Small intestine (tissue), 7 donors: ENCODE results near the gene SLC29A4. TPM values are rescaled to one million over a fixed set of nuclear protein-coding genes. Genes with fewer than 3 reads are reported as not detected.

Source experiments
- DNase-seq, 2 donors: peaks; one replicate each; pipeline versions ENCODE4 v3.0.0 to v3.0.0-alpha.2; 2013
- FAIRE-seq: peaks from 2 replicates; lab custom pipeline; 2012; peaks lifted over from hg19 to GRCh38; lab: Jason Lieb, UNC
- H3K27ac ChIP-seq, 3 donors: one replicate each; pipeline ENCODE4 v1.5.1; 2013; ENCODE audit warnings: low read length in 2 of 3, mild to moderate bottlenecking in 2 of 3, control low read depth in 1 of 3, inconsistent platforms in 1 of 3, low read depth in 1 of 3, moderate library complexity in 1 of 3
- H3K27me3 ChIP-seq, 3 donors: one replicate each; pipeline ENCODE4 v1.6.1; 2013; ENCODE audit warnings: low read length in 3 of 3, inconsistent platforms in 1 of 3; ENCODE audit not compliant: control insufficient read depth in 3 of 3, insufficient read depth in 3 of 3
- H3K36me3 ChIP-seq, 3 donors: one replicate each; pipeline ENCODE4 v1.6.1; 2013; ENCODE audit warnings: low read length in 3 of 3, inconsistent platforms in 1 of 3, low read depth in 1 of 3, mild to moderate bottlenecking in 1 of 3, moderate library complexity in 1 of 3; ENCODE audit not compliant: control insufficient read depth in 3 of 3, insufficient read depth in 2 of 3
- H3K4me1 ChIP-seq, 3 donors: one replicate each; pipeline ENCODE4 v1.6.1; 2013; ENCODE audit warnings: low read length in 2 of 3, inconsistent platforms in 1 of 3, low read depth in 1 of 3, mild to moderate bottlenecking in 1 of 3, moderate library complexity in 1 of 3; ENCODE audit not compliant: control insufficient read depth in 3 of 3, insufficient read depth in 2 of 3
- H3K4me3 ChIP-seq, 3 donors: one replicate each; pipeline ENCODE4 v1.5.1; 2013; ENCODE audit warnings: low read length in 3 of 3, control low read depth in 1 of 3, inconsistent platforms in 1 of 3, low read depth in 1 of 3, mild to moderate bottlenecking in 1 of 3, moderate library complexity in 1 of 3
- H3K9me3 ChIP-seq, 2 donors: one replicate each; pipeline ENCODE4 v1.6.1; 2013; ENCODE audit warnings: low read depth in 1 of 2, low read length in 1 of 2; ENCODE audit not compliant: control insufficient read depth in 2 of 2, insufficient read depth in 1 of 2
- WGBS, 3 donors: extraction: QIAGEN DNeasy Blood & Tissue Kit; methylation state at CpG; one replicate each; pipeline ENCODE4 v1.1.7; 2013; 5-methylcytosine and 5-hydroxymethylcytosine counted together
- polyA plus RNA-seq, 4 donors: library from polyadenylated mRNA; stranded (reverse) in 3 of 4; unstranded in 1 of 4; fragments of 200-250 nt in 3 of 4; fragments of 120-200 nt in 1 of 4; gene quantifications; one replicate each; pipeline versions ENCODE4 v1.2.1 to v1.2.3, GENCODE V29; 2013
- donor health status: healthy with polysubstance abuse.
- donor health status: control.
- donor health status: control.
- donor health status: Bipolar disorder and iron deficiency.
- donor health status: healthy.

Gene SLC29A4
- polyA plus RNA-seq, 4 donors: 1.1 to 29.3 (median 3.2) TPM

DNA sequence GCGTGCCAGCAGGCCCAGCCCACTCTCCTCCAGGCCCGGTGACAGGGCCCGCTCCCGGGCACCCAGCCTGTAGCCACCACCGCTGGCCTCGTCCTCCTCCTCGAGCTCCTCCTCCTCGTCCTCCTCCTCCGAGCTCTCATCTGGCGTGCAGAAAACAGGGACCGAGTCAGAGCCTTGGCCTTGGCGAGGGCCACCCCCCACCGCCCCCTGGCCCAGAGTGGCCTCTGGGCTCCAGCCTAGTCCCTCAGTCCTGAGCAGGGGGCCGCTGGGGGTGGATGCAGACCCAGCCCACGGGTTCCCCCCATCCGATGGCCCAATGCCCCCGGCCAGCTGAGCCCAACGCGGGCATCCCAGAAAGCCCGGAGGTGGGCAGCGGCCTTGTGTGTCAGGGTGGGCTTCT lies 62.9 kb downstream of the SLC29A4 start:
- DNase-seq (no peak), FAIRE-seq (no peak)
- peaks cover 0 to 20% of the 10 kb centered on the region in 2 donors for H3K9me3 ChIP-seq
- no peaks in the 10 kb centered on the region for H3K4me1 ChIP-seq
- H3K4me3 ChIP-seq: no peak overlapping the region
- no peak overlapping the region for H3K27ac ChIP-seq
- peaks cover 20 to 87% (median 20%) of the 10 kb centered on the region in 3 donors for H3K36me3 ChIP-seq
- H3K27me3 ChIP-seq: no peaks in the 10 kb centered on the region
- WGBS, 3 donors: 94 to 97% (median 95%) methylated on average over 18 to 21 of the region's 21 CpGs

DNA sequence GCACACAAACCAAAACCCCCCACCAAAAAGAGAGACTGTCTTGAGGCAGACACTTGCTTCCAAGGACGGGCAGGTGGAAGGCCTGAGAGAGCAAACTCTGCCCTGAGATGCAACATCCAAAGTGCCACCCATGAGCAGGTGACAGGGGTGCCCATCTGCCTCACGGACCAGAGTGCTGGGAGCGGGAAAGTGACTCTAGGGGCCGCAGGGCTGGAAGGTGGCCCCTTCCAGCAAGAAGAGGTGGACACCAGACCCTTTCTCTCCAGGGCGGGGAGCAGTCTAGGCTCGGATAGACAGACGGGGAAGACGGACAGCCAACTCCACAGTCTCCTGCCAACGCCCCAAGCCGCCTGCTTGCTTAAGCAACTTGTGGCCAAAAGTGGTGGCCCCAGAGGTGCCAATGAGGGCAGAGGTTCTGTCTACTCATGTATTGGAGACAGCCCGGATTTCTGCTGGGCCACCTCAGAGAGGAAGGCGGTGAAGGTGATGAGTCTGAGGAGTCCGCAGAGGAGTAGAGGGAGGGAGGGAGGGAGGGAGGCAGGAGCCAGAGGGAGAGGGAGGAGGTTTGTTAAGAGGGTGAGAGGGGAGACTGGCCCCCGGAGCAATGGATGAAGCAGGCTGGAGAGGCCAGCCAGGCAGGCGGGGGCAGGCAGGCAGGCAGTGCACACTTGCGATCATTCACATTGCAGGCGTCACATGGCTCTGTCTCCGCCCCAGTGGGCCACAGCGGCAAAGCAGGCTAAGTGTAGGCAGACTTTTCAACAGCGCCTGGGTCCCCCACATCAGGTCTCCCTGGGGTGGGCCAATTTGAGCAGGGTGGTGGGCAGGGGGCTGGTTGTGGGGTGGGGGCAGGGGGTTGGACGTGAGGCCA lies 65.6 kb downstream of the SLC29A4 start:
- no peak overlapping the region for H3K27ac ChIP-seq
- H3K4me1 ChIP-seq: peaks cover 0 to 5% (median 0%) of the 10 kb centered on the region in 3 donors
- no peak overlapping the region for H3K4me3 ChIP-seq
- 90 to 94% (median 92%) methylated on average over 20 to 21 of the region's 21 CpGs for WGBS, 3 donors
- peaks cover 16 to 93% (median 24%) of the 10 kb centered on the region in 3 donors for H3K36me3 ChIP-seq
- FAIRE-seq: no peak
- no peak for DNase-seq
- H3K9me3 ChIP-seq: peaks cover 0 to 12% of the 10 kb centered on the region in 2 donors
- H3K27me3 ChIP-seq: no peaks in the 10 kb centered on the region

DNA sequence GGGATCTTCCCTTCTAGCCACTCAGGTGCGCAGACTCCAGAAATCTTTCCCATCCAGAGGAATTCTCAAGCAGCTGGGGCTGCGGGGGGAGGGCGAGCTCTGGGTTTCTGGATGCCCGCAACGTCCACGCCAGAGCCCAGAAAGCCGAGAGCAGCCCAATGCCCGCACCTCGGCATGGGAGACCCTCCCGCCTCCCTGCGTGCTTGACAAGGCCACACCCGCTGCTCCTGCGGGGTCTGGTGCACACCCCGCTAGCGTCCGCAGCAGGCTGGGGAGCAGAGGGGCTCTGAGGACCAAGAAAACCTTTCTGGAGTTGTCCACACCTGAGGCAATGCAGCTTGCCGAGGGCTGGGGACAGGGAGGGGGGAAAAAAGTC lies 66.2 kb downstream of the SLC29A4 start:
- Histone ChIP-seq H3K9me3 (peaks cover 0 to 10% of the 10 kb centered on the region in 2 donors), H3K4me1 (peaks cover 0 to 11% (median 0%) of the 10 kb centered on the region in 3 donors), H3K27me3 (no peaks in the 10 kb centered on the region), H3K4me3 (no peak overlapping the region), H3K27ac (no peak overlapping the region), H3K36me3 (peaks cover 13 to 96% (median 21%) of the 10 kb centered on the region in 3 donors)
- 89 to 93% (median 89%) methylated on average over 17 of the region's 17 CpGs for WGBS, 3 donors
- no peak for FAIRE-seq
- DNase-seq: no peak

DNA sequence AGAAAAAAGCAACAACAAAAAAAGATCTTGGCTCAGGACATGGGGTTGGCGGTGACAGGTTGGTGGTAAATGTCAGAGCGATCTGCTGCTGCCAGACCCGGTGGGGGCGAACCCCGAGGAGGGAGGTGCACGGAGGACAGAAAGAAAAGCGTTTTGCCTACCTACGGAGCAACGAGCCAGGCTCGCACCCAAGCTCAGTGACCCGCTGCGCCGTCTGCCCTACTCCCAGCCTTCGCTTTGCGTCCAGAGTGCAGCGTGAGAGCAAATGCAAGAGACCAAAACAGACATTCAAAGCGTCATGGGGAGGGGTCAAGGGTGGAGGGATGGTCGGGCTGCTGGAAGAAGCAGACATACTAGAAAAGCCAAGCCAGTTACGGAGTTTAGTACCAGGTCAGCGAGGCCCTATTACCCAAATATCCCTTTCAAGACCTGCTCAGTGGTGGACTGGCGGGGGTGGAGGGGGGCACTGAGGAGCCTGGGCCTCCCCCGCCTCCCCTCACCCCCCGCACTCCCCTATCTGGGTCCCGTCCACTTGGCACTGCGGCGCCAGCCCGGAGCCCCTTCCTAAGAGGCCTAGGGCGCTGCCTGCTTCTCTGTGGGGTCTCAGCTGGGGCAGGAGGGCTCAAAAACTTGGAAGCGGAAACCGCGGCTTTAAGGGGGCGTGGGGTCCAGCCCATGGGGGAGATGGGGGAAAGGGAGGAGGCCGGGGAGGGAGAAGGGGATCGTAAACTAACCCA lies 66.9 kb downstream of the SLC29A4 start:
- no peak for FAIRE-seq

DNA sequence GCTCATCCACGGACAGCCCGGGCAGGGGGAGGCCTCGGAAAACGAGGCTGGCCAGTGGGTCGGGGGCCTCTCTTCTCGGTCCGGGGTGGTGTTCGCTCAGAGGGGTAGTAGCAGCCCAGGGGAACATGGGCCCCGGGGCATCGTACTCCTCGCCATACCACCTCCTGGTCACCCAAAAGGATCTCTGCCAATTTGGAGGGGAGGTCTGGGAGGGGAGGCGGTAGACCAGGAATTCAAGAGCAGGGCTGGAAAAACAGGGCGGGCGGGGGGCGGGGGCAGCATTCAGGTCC lies 67.4 kb downstream of the SLC29A4 start:
- Histone ChIP-seq H3K9me3 (peaks cover 0 to under 1% of the 10 kb centered on the region in 2 donors), H3K36me3 (peaks cover 3 to 94% (median 10%) of the 10 kb centered on the region in 3 donors), H3K27me3 (no peaks in the 10 kb centered on the region), H3K27ac (no peak overlapping the region), H3K4me1 (peaks cover 0 to 22% (median 0%) of the 10 kb centered on the region in 3 donors), H3K4me3 (no peak overlapping the region)
- FAIRE-seq (no peak), DNase-seq (no peak)
- WGBS, 3 donors: 80 to 91% (median 84%) methylated on average over 14 to 15 of the region's 15 CpGs

More for the DNA sequence above, 66.9 kb downstream of the SLC29A4 start:
- Histone ChIP-seq H3K27me3 (no peaks in the 10 kb centered on the region), H3K4me1 (peaks cover 0 to 18% (median 0%) of the 10 kb centered on the region in 3 donors), H3K4me3 (no peak overlapping the region), H3K36me3 (peaks cover 7 to 96% (median 15%) of the 10 kb centered on the region in 3 donors), H3K9me3 (peaks cover 0 to 4% of the 10 kb centered on the region in 2 donors), H3K27ac (no peak overlapping the region)
- DNase-seq: no peak
- 80 to 92% (median 90%) methylated on average over 31 to 34 of the region's 34 CpGs for WGBS, 3 donors

DNA sequence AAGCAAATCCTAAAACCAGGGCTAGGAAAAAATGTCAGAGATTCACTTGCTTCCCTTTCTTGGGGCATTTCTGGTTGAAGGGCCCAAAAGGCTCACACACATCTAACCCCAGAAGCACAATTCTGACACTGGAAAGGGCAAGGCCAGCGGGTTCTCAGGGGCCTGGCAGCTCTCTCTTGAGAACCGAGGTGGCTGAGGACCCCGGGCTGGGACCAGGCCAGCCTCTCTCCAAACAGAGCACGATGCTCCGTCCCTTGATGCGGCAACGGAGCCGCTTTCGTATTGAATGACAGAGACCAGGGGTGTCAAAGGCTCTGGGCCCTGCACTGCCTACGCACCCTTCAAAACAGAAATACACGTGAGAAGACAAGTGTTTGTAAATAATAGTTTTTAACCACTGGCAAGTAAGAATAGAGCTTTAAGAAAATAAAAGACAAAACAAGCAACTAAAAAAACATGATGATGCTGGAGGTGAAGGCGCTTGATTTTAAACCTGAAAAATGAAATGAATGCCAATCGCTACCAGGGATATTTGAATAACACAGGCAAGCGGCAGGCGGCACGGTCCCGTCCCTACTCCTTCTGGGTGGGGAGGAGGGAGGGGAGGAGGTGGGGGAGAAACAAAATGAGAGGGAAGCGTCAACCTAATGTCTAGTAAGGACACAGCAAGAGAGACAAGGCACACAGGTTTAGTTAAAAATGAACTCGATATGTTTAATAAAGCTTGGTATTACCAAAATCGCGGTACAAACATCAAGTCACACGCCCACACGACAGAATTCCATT lies 68.0 kb downstream of the SLC29A4 start:
- peaks cover 7 to 94% (median 8%) of the 10 kb centered on the region in 3 donors for H3K36me3 ChIP-seq
- H3K27ac ChIP-seq: no peak overlapping the region
- H3K4me1 ChIP-seq: peaks cover 0 to 28% (median 3%) of the 10 kb centered on the region in 3 donors
- H3K4me3 ChIP-seq: no peak overlapping the region
- FAIRE-seq (no peak), DNase-seq (no peak)
- no peaks in the 10 kb centered on the region for H3K27me3 ChIP-seq
- H3K9me3 ChIP-seq: no peaks in the 10 kb centered on the region
- WGBS, 3 donors: 91 to 93% (median 92%) methylated on average over 23 of the region's 23 CpGs

DNA sequence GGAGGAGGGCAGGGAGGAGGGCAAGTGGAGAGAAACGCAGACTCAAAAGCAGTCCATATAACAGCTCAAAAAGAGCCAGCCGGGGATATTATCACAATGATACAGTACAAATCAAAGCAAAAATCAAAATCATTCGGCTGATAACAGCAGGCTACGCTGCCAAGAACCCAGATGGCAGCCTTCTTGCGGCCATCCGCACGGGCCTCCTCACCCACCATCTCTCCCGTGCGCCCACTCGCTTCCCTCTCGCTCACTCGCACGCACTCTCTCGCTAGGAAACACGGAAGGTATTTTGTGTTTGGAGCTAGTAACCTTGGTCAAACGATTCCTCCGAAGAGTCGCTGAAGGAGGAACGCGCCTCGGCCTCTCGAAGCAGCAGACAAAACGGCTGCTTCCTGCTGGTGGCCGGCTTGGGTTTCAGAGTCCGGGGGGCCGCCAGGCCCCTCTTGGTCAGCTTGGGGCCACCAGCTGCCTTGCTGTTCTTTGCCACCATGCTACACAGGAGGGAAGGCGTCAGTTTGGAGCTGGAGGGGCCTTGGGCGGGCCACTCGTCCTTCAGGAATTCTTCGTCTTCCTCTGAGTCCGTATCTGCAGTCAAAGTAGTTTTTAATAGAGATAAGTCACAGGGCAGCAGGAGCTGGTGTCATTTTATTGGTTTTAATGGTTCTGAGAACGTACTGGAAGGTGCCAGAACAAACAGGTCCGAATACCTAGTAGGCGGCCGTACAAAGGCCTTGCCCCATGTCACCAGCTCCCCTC lies 68.9 kb downstream of the SLC29A4 start:
- 92 to 94% (median 93%) methylated on average over 35 of the region's 35 CpGs for WGBS, 3 donors
- H3K27me3 ChIP-seq: no peaks in the 10 kb centered on the region
- peaks cover 0 to 28% (median 3%) of the 10 kb centered on the region in 3 donors for H3K4me1 ChIP-seq
- H3K9me3 ChIP-seq: no peaks in the 10 kb centered on the region
- FAIRE-seq: no peak
- DNase-seq: no peak
- no peak overlapping the region for H3K4me3 ChIP-seq
- H3K36me3 ChIP-seq: peaks cover 7 to 94% (median 10%) of the 10 kb centered on the region in 3 donors
- no peak overlapping the region for H3K27ac ChIP-seq
